Frontal cortex (tissue), 4 donors: ENCODE measurements around the gene KDM4D. TPM values are rescaled to one million over a fixed set of nuclear protein-coding genes. Genes with fewer than 3 reads are reported as not detected.
"Not testable (repeated sequence)": the region's sequence is repeated elsewhere in the genome, so short reads cannot be mapped to it uniquely, and the experiment has no call there.

ENCODE experiments used
- DNase-seq, 2 donors: peaks; one replicate each; pipeline ENCODE4 v3.0.0; 2012; ENCODE audit warnings: low spot score in 2 of 2
- FAIRE-seq: peaks from 2 replicates; lab custom pipeline; 2012; peaks lifted over from hg19 to GRCh38; lab: Jason Lieb, UNC
- total RNA-seq: library from RNA; depleted of rRNA; stranded (reverse); fragments of >200 nt; gene quantifications from one replicate; pipeline ENCODE4 v1.2.3, GENCODE V29; 2014
- donor health status: control.
- donor health status: control.
- donor health status: control.

Gene KDM4D
- total RNA-seq: 2.0 TPM

DNA sequence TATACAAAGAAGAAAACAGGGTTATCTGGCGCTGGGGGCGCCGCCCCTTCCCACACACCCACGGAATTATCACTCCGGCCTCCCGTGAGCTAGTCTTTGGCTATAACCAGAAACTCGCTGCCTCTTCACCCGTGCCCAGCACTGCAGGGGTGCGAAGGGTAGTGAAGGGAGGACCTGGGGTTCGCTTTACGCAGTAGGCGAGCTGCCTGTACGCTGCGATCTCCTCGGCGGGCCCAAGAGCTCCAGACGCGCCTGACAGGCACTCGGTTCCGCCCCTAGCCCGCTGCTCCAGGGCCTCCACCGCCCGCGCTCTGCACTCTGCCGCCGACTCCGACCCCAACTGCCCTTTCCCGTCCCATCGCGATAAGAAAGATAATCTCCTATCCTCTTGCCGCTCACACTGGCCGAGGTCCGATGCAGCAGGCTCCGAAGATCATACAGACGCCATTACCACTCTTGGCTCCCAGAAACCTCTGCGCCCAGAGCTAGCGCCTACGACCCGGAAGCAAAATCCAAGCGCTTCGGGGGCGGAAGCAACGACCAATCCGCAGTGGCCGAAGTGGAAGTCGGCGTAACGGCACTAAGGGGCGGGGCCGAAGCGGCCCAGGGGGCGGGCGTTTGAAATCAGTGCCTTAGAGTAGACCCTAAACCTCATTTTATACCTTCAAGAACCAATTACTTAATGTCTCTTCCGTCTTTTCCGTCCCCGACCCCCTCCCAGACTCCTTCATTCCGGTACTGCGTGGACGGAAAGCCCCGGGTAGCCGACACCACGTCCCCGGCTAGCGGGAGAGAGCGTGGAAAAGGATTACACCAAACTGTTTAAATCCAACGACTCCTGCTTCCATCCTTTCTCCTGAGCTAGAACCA lies at the start of gene KDM4D, which contains the start of gene CWC15:
KDM4D (plus strand) TSS at position 611 of the 870 bp plus-strand sequence. CDS start 23,664 bp downstream, outside the sequence.
CWC15 (minus strand) TSS at position 458 of the 870 bp plus-strand sequence. CDS start 1,371 bp downstream, outside the sequence.
- peak; percentile 85 to 91 for DNase-seq
- peak; percentile 19 for FAIRE-seq

GRCh38 chr11:94924171-94924572 lies 49.3 kb upstream of the KDM4D start:
- DNase-seq: no peak
- no peak for FAIRE-seq

- DNase-seq (no peak), FAIRE-seq (no peak)
Observed at GRCh38 chr11:94924612-94925011, 48.9 kb upstream of the KDM4D start.

DNA sequence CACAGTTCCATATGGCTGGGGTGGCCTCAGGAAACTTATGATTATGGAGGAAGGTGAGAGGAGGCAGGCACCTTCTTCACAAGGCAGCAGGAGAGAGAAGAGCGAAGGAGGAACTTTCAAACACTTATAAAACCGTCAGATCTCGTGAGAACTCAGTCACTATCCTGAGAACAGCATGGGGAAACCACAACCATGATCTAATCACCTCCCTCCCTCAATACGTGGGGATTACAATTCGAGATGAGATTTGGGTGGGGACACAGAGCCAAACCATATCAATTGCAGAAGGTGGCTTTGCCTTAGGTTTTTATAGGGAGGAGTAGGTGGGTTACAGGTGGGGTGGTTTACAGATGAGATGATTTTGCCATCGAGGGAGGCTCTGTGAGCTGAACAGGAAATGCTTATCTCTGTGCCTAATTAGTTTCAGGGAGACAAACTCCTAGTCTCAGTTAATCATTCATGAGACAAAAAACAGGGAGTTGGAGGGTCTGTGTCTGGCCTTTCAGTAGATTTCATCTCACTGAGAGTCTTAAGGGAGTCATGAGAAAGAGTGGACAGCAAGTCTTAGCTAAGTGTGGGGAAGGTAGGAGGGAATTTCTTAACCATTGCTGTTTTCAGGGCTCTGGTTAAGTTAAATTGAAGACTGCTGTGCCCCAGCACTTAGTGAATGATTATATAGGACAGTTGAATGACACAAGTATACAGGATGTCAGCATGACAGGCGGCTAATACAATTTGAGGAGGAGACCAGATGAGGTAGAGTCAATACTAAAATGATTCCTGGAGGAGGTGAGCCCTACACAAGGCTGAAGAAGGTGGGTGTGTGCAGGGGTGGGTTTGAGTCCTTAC lies 47.9 kb upstream of the KDM4D start:
- FAIRE-seq: no peak

GRCh38 chr11:94926271-94926625 lies 47.3 kb upstream of the KDM4D start:
- FAIRE-seq (no peak), DNase-seq (no peak)

More for the DNA sequence above, 47.9 kb upstream of the KDM4D start:
- no peak for DNase-seq

GRCh38 chr11:94926698-94927237 lies 46.7 kb upstream of the KDM4D start:
- no peak for FAIRE-seq

DNA sequence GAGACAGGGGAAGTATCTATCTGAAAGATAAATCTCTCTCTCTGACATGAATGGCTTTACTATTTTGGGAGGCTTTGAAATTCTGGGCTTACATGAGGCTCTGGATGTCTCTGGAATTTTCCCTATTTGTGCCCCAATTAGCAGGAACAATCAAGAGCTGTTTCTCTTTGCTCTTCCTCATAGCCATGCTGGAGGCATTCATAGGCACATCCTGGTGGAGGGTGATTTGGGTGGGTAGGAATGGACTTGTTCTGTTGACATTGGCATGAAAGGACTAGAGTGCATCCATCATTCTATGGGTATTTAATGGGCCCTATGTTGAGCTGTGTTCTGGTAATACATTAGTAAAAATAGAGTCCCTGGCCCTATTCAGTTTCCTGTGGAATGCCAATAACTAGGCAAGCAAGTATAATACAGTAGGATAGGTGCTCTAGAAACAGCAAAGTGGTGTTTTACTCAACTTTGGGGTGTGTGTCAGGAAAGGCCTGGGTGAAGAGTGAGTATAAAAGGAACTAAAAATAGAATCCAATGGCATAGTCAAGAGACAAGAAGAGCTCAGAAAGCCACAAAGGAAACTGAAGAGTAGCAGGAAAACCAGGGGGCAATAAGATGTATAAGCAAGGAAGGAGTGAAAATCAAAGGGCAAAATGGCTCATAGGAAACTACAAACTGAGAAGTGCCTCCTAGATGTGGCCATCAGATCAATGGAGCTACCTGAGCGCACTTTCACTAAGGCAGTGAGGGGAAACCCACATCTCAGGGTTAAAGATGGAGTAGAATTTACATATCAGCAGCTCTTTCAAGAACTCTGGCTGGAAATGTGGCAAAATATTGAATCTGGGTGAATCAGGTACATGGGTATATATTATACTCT lies 45.2 kb upstream of the KDM4D start:
- no peak for FAIRE-seq

More at GRCh38 chr11:94926698-94927237, 46.7 kb upstream of the KDM4D start:
- DNase-seq: peak in 1 of 2 donors; percentile 43

DNA sequence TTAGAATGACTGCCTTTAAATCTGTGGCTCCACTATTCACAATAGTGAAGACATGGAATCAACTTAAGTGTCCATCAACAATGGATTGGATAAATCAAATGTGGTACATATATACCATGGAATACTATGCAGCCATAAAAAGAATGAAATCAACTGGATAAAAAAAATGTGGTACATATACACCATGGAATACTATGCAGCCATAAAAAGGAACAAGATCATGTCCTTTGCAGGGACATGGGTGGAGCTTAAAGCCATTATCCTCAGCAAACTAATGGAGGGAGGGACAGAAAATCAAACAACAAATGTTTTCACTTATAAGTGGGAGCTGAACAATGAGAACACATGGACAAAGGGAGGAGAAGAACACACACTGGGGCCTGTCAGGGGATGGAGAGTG lies 41.4 kb upstream of the KDM4D start:
- FAIRE-seq, DNase-seq: not testable (repeated sequence)

More for the DNA sequence above, 45.2 kb upstream of the KDM4D start:
- DNase-seq: no peak

DNA sequence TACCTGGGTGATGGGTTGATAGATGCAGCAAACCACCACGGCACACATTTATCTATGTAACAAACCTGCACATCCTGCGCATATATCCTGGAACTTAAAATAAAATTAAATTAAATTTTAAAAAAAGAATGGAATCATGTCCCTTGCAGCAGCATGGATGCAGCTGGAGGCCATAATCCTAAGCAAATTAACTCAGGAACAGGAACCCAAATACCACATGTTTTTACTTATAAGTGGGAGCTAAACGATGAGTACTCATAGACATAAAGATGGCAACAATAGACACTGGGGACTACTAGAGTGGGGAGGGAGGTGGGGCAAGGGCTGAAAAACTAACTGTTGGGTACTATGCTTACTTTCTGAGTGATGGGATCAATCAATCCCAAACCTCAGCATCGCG lies 41.0 kb upstream of the KDM4D start:
- DNase-seq (no peak), FAIRE-seq (no peak)

GRCh38 chr11:94933223-94934130 lies 40.0 kb upstream of the KDM4D start:
- DNase-seq: no peak
- no peak for FAIRE-seq

DNA sequence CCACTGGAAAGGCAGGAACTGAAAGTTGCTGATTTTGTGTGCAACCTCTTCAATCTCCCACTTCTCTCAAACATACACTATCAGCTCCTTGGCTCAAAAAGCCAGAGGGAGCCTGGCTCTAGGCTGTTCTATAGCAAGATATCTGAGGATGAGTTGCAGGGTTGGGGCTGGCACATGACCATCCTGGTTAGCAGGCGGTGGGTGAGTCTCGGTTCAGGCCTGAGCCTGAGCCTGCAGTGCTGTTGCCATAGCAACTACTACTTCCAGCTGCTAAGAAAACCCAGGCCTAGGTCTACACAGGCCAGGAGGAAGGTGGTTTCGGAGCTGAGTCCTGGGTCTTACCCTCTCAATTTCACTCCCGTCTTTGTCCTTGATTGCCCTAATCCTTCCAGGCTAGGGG lies 39.1 kb upstream of the KDM4D start:
- no peak for FAIRE-seq
- no peak for DNase-seq

GRCh38 chr11:94934846-94935245 lies 38.7 kb upstream of the KDM4D start:
- FAIRE-seq (no peak), DNase-seq (no peak)

- no peak for FAIRE-seq
- DNase-seq: peak in 1 of 2 donors; percentile 24
Observed at GRCh38 chr11:94938095-94939055, 35.1 kb upstream of the KDM4D start.

DNA sequence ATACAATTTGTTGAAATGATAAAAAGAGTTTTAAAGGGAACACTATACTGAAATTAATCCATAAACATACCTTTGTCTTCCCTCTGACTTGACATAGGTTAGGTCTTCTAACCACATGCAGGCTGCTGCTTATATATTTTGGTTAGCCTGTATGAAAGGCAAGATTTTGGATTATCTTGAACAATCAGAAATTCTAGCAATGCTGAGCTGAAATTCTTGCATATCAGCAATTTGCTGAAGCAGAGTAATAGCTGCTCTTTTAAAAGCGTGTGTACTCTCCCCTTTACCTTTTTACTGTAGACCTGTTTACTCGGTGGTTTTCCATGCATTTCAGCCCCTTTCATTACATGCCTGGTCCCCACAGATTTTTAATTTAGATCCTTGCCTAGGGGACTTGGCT lies 34.2 kb upstream of the KDM4D start:
- FAIRE-seq (no peak), DNase-seq (no peak)

DNA sequence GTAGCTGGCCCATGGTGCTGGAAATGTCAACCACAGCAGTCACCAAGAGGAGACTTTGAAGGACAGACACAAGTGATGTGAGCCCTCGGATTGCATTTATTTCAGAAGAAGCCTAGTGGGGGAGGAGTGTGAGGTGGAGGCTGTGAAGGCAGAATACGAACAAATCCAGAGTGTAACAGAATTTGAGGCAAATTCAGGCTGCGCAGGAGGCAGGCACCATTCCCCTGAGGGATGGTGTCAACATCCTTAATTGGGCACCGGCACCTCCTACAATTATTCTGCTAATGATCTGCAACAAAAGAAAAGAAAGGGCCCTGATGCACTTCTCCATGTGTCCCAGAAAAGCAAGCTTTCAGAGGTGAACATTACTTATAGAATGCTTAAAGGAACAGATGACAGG lies 32.4 kb upstream of the KDM4D start:
- DNase-seq (no peak), FAIRE-seq (no peak)

GRCh38 chr11:94946812-94947211 lies 26.7 kb upstream of the KDM4D start:
- DNase-seq (no peak), FAIRE-seq (no peak)

- DNase-seq: no peak
Observed at GRCh38 chr11:94948070-94948617, 25.4 kb upstream of the KDM4D start.

More at GRCh38 chr11:94948070-94948617, 25.4 kb upstream of the KDM4D start:
- no peak for FAIRE-seq
